ENCODE data around the gene PCNX2.
"Not testable (repeated sequence)": the region's sequence is repeated elsewhere in the genome, so short reads cannot be mapped to it uniquely, and the experiment has no call there.

Gene PCNX2

GRCh38 chr1:233015965-233016364 lies 279.6 kb downstream of the PCNX2 start:
- no peak for DNase-seq (ENCODE audit: low read depth in 3 of 3)

- DNase-seq (ENCODE audit: low read depth in 3 of 3) = no peak
Measured at GRCh38 chr1:233012021-233012420, 283.5 kb downstream of the PCNX2 start.

- no peak for DNase-seq (ENCODE audit: low read depth in 3 of 3)
Measured at GRCh38 chr1:233010146-233010545, 285.4 kb downstream of the PCNX2 start.

GRCh38 chr1:233006541-233006973 lies 289.0 kb downstream of the PCNX2 start:
- no peak for DNase-seq (ENCODE audit: low read depth in 3 of 3)

- DNase-seq (ENCODE audit: low read depth in 3 of 3) = no peak
Measured at GRCh38 chr1:233006108-233006507, 289.4 kb downstream of the PCNX2 start.

GRCh38 chr1:233005703-233006102 lies 289.8 kb downstream of the PCNX2 start:
- DNase-seq (ENCODE audit: low read depth in 3 of 3) = no peak

- DNase-seq (ENCODE audit: low read depth in 3 of 3) = no peak
Measured at GRCh38 chr1:233005156-233005555, 290.4 kb downstream of the PCNX2 start.

- no peak for DNase-seq (ENCODE audit: low read depth in 3 of 3)
Measured at GRCh38 chr1:233004451-233004850, 291.1 kb downstream of the PCNX2 start.

- DNase-seq (ENCODE audit: low read depth in 3 of 3) = not testable (repeated sequence)
Measured at GRCh38 chr1:233003638-233004037, 291.9 kb downstream of the PCNX2 start.

GRCh38 chr1:232999956-233000625 lies 295.4 kb downstream of the PCNX2 start:
- no peak for DNase-seq (ENCODE audit: low read depth in 3 of 3)

GRCh38 chr1:232998646-232999045 lies 296.9 kb downstream of the PCNX2 start:
- no peak for DNase-seq (ENCODE audit: low read depth in 3 of 3)

GRCh38 chr1:232998138-232998537 lies 297.4 kb downstream of the PCNX2 start:
- DNase-seq (ENCODE audit: low read depth in 3 of 3) = no peak

GRCh38 chr1:232996143-232996542 lies 299.4 kb downstream of the PCNX2 start:
- DNase-seq (ENCODE audit: low read depth in 3 of 3) = no peak

- DNase-seq (ENCODE audit: low read depth in 3 of 3) = no peak
Measured at GRCh38 chr1:232995189-232995588, 300.3 kb downstream of the PCNX2 start.

GRCh38 chr1:232993555-232993954 lies 302.0 kb downstream of the PCNX2 start:
- DNase-seq (ENCODE audit: low read depth in 3 of 3) = no peak

- no peak for DNase-seq (ENCODE audit: low read depth in 3 of 3)
Measured at GRCh38 chr1:232992227-232992626, 303.3 kb downstream of the PCNX2 start.

GRCh38 chr1:232991238-232991637 lies 304.3 kb downstream of the PCNX2 start:
- no peak for DNase-seq (ENCODE audit: low read depth in 3 of 3)

- no peak for DNase-seq (ENCODE audit: low read depth in 3 of 3)
Measured at GRCh38 chr1:232990176-232991128, 305.1 kb downstream of the PCNX2 start.

- DNase-seq (ENCODE audit: low read depth in 3 of 3) = no peak
Measured at GRCh38 chr1:232988572-232989040, 306.9 kb downstream of the PCNX2 start.

- no peak for DNase-seq (ENCODE audit: low read depth in 3 of 3)
Measured at GRCh38 chr1:232987774-232988140, 307.8 kb downstream of the PCNX2 start.

- DNase-seq (ENCODE audit: low read depth in 3 of 3) = no peak
Measured at GRCh38 chr1:232987046-232987773, 308.3 kb downstream of the PCNX2 start.

GRCh38 chr1:232986527-232986922 lies 309.0 kb downstream of the PCNX2 start:
- no peak for DNase-seq (ENCODE audit: low read depth in 3 of 3)

Measured in stimulated activated CD4-positive, alpha-beta T cell treated with anti-CD3 and anti-CD28 coated beads, TNF-alpha, amount 100 ng/mL, for 24 hours (primary cell).